Natural killer cell treated with Interleukin-12 subunit alpha and Interleukin-12 subunit beta and Interleukin-15 and Interleukin-18, amount 100 ng/mL, for 72 hours (primary cell): ENCODE data around the gene LRRC42. TPM values are rescaled to one million over a fixed set of nuclear protein-coding genes. Genes with fewer than 3 reads are reported as not detected.
A peak's percentile ranks its signal among the peaks of the same experiment; 100 is the strongest.

Source experiments
- ATAC-seq, 2 donors: fragments of 150-1000 bp; cut with Tn5 transposase in 1 of 2; sonication (Bioruptor Pico), chemical (Tn5 transposase) in 1 of 2; 2 replicates each; pipeline ENCODE4 v1.10.0; 2021
- DNase-seq: peaks from one replicate; pipeline ENCODE4 v3.0.0; 2022; ENCODE audit warnings: low spot score
- H3K27ac Mint-ChIP-seq, 2 donors: 1 replicate in 1 of 2; 2 replicates in 1 of 2; pipeline ENCODE4 v1.8.0; 2022; ENCODE audit warnings: mixed read lengths in 2 of 2, mild to moderate bottlenecking in 1 of 2, moderate library complexity in 1 of 2
- H3K27me3 Mint-ChIP-seq, 2 donors: 1 replicate in 1 of 2; 2 replicates in 1 of 2; pipeline ENCODE4 v1.8.0; 2022; ENCODE audit warnings: mixed read lengths in 2 of 2
- H3K36me3 Mint-ChIP-seq: one replicate; pipeline ENCODE4 v1.8.0; 2022; ENCODE audit warnings: mixed read lengths
- H3K4me1 Mint-ChIP-seq, 2 donors: 1 replicate in 1 of 2; 2 replicates in 1 of 2; pipeline ENCODE4 v1.8.0; 2022; ENCODE audit warnings: low read depth in 2 of 2, mixed read lengths in 2 of 2, mild to moderate bottlenecking in 1 of 2
- H3K4me3 Mint-ChIP-seq: one replicate; pipeline ENCODE4 v1.8.0; 2022; ENCODE audit warnings: mixed read lengths
- H3K9me3 Mint-ChIP-seq: 2 replicates; pipeline ENCODE4 v1.8.0; 2022; ENCODE audit warnings: mixed read lengths
- total RNA-seq, 2 donors: library from RNA; stranded (reverse); gene quantifications; one replicate each; pipeline ENCODE4 v1.2.3, GENCODE V29; 2022

LRRC42 gene
- total RNA-seq, 2 donors from 2014 or later: 19.2 to 21.8 TPM

- DNase-seq (no peak), ATAC-seq (no peak)
- no peaks in the 10 kb centered on the region for H3K9me3 Mint-ChIP-seq
- H3K4me1 Mint-ChIP-seq: peaks cover 50 to 59% of the 10 kb centered on the region in 2 donors
- H3K27me3 Mint-ChIP-seq: no peaks in the 10 kb centered on the region
- H3K36me3 Mint-ChIP-seq: peaks cover 6% of the 10 kb centered on the region
- H3K27ac Mint-ChIP-seq: peak overlapping the region; percentile 68 to 92
- H3K4me3 Mint-ChIP-seq: peak overlapping the region; percentile 93
Measured at GRCh38 chr1:53947172-53947907, 1.2 kb downstream of the LRRC42 start.

- Mint-ChIP-seq H3K4me3 (peak overlapping the region; percentile 93), H3K27ac (peak overlapping the region in 1 of 2 donors; percentile 92)
Measured at GRCh38 chr1:53948291-53948690, 2.1 kb downstream of the LRRC42 start.

GRCh38 chr1:53949023-53949990, 3.2 kb downstream of the LRRC42 start:
- H3K4me1 Mint-ChIP-seq: peaks cover 33 to 39% of the 10 kb centered on the region in 2 donors
- no peak overlapping the region for H3K27ac Mint-ChIP-seq
- no peaks in the 10 kb centered on the region for H3K9me3 Mint-ChIP-seq
- H3K36me3 Mint-ChIP-seq: peaks cover 9% of the 10 kb centered on the region
- no peak overlapping the region for H3K4me3 Mint-ChIP-seq
- DNase-seq: no peak
- ATAC-seq: no peak
- H3K27me3 Mint-ChIP-seq: no peaks in the 10 kb centered on the region

More at GRCh38 chr1:53948291-53948690, 2.1 kb downstream of the LRRC42 start:
- peaks cover 9% of the 10 kb centered on the region for H3K36me3 Mint-ChIP-seq
- peaks cover 41 to 49% of the 10 kb centered on the region in 2 donors for H3K4me1 Mint-ChIP-seq
- ATAC-seq (no peak), DNase-seq (no peak)
- H3K9me3 Mint-ChIP-seq: no peaks in the 10 kb centered on the region
- H3K27me3 Mint-ChIP-seq: no peaks in the 10 kb centered on the region

GRCh38 chr1:53951697-53952096, 5.5 kb downstream of the LRRC42 start:
- H3K9me3 Mint-ChIP-seq: no peaks in the 10 kb centered on the region

GRCh38 chr1:53954128-53954527, 8.0 kb downstream of the LRRC42 start:
- no peaks in the 10 kb centered on the region for H3K27me3 Mint-ChIP-seq
- no peak overlapping the region for H3K27ac Mint-ChIP-seq
- no peak for ATAC-seq
- H3K4me1 Mint-ChIP-seq: peaks cover 17 to 21% of the 10 kb centered on the region in 2 donors
- no peak for DNase-seq
- H3K36me3 Mint-ChIP-seq: peaks cover 9% of the 10 kb centered on the region
- no peak overlapping the region for H3K4me3 Mint-ChIP-seq
- no peaks in the 10 kb centered on the region for H3K9me3 Mint-ChIP-seq

More at GRCh38 chr1:53951697-53952096, 5.5 kb downstream of the LRRC42 start:
- Mint-ChIP-seq H3K27ac (no peak overlapping the region), H3K36me3 (peaks cover 9% of the 10 kb centered on the region), H3K4me1 (peaks cover 26 to 32% of the 10 kb centered on the region in 2 donors), H3K27me3 (no peaks in the 10 kb centered on the region), H3K4me3 (no peak overlapping the region)
- ATAC-seq (no peak), DNase-seq (no peak)

- ATAC-seq (peak; percentile 82 to 88), DNase-seq (no peak)
- H3K9me3 Mint-ChIP-seq: no peaks in the 10 kb centered on the region
- no peaks in the 10 kb centered on the region for H3K27me3 Mint-ChIP-seq
- no peak overlapping the region for H3K4me3 Mint-ChIP-seq
- H3K27ac Mint-ChIP-seq: peak overlapping the region; percentile 1 to 22
- H3K4me1 Mint-ChIP-seq: peaks cover 10 to 12% of the 10 kb centered on the region in 2 donors
- H3K36me3 Mint-ChIP-seq: peaks cover 9% of the 10 kb centered on the region
Measured at GRCh38 chr1:53956308-53957168, 10.4 kb downstream of the LRRC42 start.

- H3K4me3 Mint-ChIP-seq: no peak overlapping the region
- no peaks in the 10 kb centered on the region for H3K27me3 Mint-ChIP-seq
- peaks cover 9% of the 10 kb centered on the region for H3K36me3 Mint-ChIP-seq
- H3K27ac Mint-ChIP-seq: peak overlapping the region; percentile 1 to 22
- ATAC-seq: peak in 1 of 2 donors; percentile 57
- peaks cover 10 to 12% of the 10 kb centered on the region in 2 donors for H3K4me1 Mint-ChIP-seq
- no peak for DNase-seq
- H3K9me3 Mint-ChIP-seq: no peaks in the 10 kb centered on the region
Measured at GRCh38 chr1:53957194-53957818, 11.2 kb downstream of the LRRC42 start.

- Mint-ChIP-seq H3K9me3 (no peaks in the 10 kb centered on the region), H3K4me3 (no peak overlapping the region), H3K27me3 (no peaks in the 10 kb centered on the region), H3K36me3 (peaks cover 8% of the 10 kb centered on the region), H3K4me1 (peaks cover 10 to 12% of the 10 kb centered on the region in 2 donors), H3K27ac (no peak overlapping the region)
- DNase-seq (no peak), ATAC-seq (peak; percentile 48 to 64)
Measured at GRCh38 chr1:53959664-53960250, 13.6 kb downstream of the LRRC42 start.

- no peak for DNase-seq
- Mint-ChIP-seq H3K4me1 (peaks cover under 1 to 1% of the 10 kb centered on the region in 2 donors), H3K27ac (no peak overlapping the region), H3K36me3 (peaks cover 14% of the 10 kb centered on the region), H3K27me3 (no peaks in the 10 kb centered on the region), H3K4me3 (no peak overlapping the region), H3K9me3 (no peaks in the 10 kb centered on the region)
- ATAC-seq: no peak
Measured at GRCh38 chr1:53962395-53962794, 16.2 kb downstream of the LRRC42 start.

GRCh38 chr1:53963460-53963859, 17.3 kb downstream of the LRRC42 start:
- H3K27me3 Mint-ChIP-seq: no peaks in the 10 kb centered on the region
- peaks cover 14% of the 10 kb centered on the region for H3K36me3 Mint-ChIP-seq
- DNase-seq (no peak), ATAC-seq (no peak)
- H3K27ac Mint-ChIP-seq: no peak overlapping the region
- H3K4me3 Mint-ChIP-seq: no peak overlapping the region
- no peaks in the 10 kb centered on the region for H3K4me1 Mint-ChIP-seq
- H3K9me3 Mint-ChIP-seq: no peaks in the 10 kb centered on the region

- no peak overlapping the region for H3K4me3 Mint-ChIP-seq
- H3K27me3 Mint-ChIP-seq: no peaks in the 10 kb centered on the region
- no peak overlapping the region for H3K27ac Mint-ChIP-seq
- ATAC-seq (no peak), DNase-seq (no peak)
- H3K36me3 Mint-ChIP-seq: peaks cover 14% of the 10 kb centered on the region
- no peaks in the 10 kb centered on the region for H3K4me1 Mint-ChIP-seq
- no peaks in the 10 kb centered on the region for H3K9me3 Mint-ChIP-seq
Measured at GRCh38 chr1:53964109-53964508, 18.0 kb downstream of the LRRC42 start.

GRCh38 chr1:53966794-53967193, 20.6 kb downstream of the LRRC42 start:
- Mint-ChIP-seq H3K36me3 (peaks cover 14% of the 10 kb centered on the region), H3K27ac (no peak overlapping the region), H3K9me3 (no peaks in the 10 kb centered on the region), H3K4me1 (no peaks in the 10 kb centered on the region), H3K4me3 (no peak overlapping the region), H3K27me3 (no peaks in the 10 kb centered on the region)
- DNase-seq (no peak), ATAC-seq (no peak)
